HG03039 (cell line): Measurements from ENCODE around the gene OR2J2.
"Not testable (repeated sequence)": the region's sequence is repeated elsewhere in the genome, so short reads cannot be mapped to it uniquely, and the experiment has no call there.

Experiments used
- ATAC-seq: cut with Tn5 transposase; IDR thresholded peaks from one replicate; pipeline ENCODE4 v1.9.1; 2021; ENCODE audit warnings: mild to moderate bottlenecking, moderate library complexity; ENCODE audit not compliant: unreplicated experiment

Gene OR2J2

DNA sequence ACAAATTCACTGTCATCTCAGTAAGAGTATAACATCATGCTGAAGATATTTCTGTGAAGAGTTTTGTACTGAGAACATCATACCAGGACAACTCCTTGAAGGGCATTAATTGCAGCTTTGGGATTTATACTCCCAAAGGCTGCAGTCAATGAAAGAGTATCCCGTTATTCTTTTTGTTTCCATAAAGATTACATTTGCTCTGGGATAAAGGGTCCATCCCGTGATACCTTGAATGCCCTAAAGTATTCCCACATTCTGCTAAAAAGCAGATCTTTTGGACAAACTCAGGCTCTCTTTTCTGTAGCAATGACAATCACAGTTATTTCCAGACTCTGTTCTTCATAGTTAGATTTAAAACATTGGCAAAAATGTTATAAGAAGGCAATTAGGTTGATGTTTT is at the start of gene OR2J2:
Gene OR2J2, plus strand, starts transcription at position 301 of the 400 bp plus-strand sequence. CDS start 2,729 bp downstream, outside the sequence.
- ATAC-seq, result not testable (repeated sequence)

DNA sequence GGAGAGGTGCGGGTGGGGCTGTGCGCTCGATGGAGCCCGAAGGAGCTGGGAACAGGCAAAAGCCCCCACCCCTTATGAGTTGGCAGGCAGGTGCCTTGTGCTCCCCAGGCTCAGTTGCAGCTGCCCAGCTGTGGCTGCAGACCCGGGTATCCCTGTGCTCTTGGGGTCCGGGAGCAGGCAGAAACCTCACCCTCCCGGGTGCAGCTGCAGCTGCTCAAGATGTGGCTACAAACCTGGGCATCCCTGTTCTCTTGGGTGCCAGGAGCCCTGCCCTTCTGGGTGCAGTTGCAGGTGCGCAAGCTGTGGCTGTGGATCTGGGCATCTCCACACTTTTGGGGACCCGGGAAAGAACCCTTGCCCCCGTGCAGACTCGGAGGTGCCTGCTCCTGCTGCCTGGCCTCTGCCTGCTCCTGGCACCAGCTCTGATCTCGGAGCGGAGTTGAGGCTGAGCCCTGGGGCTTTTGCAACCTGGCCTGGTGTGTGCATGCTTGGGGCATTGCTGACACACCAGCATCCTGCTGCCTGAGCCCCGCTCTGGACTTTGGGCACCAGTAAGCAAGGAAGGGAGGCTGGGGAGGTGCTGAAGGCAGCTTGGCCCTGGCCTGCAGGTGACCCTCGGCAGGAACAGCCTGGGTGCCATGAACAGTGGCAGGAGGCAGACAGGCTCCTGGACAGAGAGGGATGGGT is 41.2 kb upstream of the OR2J2 start:
- no peak for ATAC-seq

DNA sequence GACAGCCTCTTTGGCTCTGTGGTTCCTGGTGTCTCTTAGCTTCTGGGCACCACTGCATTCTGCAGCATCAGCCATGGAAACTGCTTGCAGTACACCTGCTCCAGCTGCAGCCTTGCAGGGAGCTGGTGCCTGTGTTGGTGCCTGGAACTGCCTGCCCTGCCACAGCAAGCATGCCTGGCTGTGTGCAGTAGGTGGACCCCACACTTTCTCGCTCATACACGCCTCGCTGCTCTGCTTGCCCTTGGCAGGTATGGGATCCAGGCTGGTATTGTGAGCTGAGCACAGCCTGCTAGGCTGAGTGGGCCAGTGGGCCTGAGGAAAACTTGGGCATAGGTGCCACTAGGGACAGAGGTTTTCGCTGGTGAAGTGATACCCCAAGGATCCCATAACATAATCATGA is 40.1 kb upstream of the OR2J2 start:
- ATAC-seq, result no peak

DNA sequence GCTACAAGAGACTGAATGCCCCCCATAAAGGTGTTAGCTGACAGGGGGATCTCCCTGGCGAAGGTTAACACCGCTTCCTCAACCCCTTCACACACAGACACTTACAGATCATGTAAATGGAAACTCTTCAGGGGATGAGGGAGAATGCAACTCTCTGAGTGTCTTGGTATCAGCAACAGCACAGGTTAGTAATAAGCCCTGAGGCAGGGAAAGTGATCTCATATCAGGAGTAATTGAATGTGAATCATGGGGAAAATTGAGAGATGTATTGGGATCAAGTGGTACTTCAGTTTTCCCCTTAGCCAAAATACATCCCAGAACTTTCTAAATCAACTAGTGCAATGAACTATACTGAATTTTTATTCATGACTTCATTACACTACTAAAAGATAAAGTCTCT is 39.0 kb upstream of the OR2J2 start:
- no peak for ATAC-seq

DNA sequence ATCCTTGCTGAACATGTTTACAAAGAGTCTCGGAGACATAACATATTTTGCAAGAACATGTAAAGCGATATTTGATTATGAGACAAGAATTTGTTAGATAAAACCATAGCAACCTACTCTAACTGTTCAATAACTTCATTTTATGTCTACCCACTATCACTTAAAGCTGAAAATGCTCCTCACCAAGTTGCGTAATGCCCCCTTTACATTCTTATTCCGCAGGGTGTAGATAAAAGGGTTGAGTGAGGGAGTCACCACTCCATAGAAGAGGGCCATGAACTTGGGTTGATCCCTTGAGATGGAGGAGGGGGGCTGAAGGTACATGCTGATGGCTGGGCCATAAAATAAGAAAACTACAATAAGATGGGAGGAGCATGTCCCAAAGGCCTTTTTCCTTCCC is 33.0 kb upstream of the OR2J2 start:
- no peak for ATAC-seq

DNA sequence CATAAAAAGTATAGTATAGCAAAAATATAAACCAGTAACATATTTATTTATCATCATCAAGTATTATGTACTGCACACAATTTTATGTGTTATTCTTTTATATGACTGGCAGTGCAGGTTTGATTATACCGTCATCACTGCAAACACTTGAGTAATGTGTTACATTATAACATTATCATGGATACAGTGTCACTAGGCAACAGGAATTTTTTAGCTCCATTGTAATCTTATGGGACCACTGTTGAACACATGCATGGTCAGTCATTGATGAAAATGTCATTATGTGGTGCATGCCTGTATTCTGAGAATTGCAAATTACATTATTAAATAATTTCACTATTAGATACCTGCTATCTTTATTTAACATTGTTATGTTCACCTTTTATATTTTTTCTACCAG is 29.1 kb upstream of the OR2J2 start:
- no peak for ATAC-seq

DNA sequence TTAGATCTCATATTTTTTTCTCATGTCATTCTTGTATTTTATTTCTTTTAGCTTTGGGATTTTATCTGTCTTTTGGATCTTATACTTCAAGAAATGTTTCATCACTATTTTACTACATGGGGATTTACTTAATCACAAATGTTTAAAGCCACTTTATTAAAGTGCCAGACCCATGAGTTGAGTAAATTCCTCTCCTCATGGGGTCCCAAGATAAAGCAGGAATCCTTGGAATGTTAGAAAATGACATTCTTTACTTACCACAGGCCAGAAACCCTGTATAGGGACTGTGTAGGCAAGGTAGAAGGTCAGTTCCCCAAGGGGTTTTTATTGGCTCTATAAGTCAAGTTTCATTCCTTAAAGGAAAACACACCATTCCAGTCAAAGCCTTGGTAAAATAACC is 28.4 kb upstream of the OR2J2 start:
- ATAC-seq, result no peak

DNA sequence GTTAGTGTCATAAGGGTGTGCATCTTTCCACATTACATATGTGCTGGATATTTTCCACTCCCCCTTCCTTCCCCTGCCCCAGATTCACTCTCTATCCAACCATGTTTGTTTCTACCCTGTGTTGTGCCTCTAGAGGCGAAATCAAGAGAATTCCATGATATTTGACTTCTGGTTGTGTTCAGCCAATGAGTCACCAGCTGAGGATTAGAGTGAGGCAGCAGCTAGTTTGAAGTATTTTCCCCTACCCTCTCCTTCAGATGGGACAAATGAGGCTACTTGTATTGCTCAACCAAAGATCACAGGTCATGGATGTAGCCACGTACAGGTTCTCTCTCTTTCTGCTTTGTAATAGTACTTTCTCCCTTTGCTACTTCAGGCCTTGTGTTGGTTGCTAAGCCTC is 24.5 kb upstream of the OR2J2 start:
- ATAC-seq, result no peak

DNA sequence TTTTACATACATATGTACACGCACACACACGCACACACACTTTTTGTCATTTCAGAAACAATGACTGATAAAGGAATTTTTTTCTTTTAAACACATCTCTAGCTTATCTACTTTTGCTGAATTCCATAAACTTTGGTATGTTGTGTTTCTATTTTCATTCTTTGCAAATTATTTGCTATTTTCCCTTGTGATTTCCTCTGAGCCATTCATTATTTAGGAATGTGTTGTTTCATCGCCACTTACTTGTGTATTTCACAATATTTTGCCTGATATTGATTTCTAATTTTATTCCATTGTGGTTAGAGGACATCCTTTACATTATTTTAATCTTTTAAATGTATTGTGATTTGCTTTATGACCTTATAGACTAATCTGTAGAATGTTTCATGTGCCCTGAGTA is 23.6 kb upstream of the OR2J2 start:
- no peak for ATAC-seq

DNA sequence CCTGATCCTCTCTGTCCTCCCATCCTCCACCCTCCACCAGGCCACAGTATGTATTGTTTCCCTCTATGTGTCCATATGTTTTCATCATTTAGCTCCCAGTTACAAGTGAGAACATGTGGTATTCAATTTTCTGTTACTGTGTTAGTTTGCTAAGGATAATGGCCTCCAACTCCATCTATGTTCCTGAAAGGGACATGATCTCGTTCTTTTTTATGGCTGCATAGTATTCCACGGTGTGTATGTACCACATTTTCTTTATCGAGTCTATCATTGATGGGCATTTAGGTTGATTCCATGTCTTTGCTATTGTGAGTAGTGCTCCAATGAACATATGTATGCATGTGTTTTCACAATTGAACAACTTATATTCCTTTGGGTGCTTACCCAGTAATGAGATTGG is 21.3 kb upstream of the OR2J2 start:
- ATAC-seq, result not testable (repeated sequence)

DNA sequence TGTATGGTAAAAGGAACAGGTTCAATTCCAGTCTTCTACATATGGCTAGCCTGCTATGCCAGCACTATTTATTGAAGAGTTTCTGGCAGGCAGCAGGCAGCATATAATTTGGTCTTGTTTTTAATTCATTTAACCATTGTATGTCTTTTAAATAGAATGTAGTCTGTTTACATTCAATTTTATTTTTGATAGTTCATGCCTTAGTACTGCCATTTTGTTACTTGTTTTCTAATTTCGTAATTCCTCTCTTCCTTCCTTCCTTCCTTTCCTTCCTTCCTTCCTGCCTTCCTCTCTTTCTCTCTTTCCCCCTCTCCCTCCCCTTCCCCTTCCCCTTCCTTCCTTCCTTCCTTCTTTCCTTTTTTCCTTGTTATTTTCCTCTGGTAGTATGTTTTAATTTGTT is 17.6 kb upstream of the OR2J2 start:
- no peak for ATAC-seq

DNA sequence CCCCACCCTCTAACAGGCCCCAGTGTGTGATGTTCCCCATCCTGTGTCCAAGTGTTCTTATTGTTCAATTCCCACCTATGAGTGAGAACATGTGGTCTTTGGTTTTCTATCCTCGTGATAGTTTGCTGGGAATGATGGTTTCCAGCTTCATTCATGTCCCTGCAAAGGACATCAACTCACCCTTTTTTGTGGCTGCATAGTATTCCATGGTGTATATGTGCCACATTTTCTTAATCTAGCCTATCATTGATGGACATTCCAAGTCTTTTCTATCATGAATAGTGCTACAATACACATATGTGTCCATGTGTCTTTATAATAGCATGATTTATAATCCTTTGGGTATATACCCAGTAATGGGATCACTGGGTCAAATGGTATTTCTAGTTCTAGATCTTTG is 15.5 kb upstream of the OR2J2 start:
- ATAC-seq, result not testable (repeated sequence)

DNA sequence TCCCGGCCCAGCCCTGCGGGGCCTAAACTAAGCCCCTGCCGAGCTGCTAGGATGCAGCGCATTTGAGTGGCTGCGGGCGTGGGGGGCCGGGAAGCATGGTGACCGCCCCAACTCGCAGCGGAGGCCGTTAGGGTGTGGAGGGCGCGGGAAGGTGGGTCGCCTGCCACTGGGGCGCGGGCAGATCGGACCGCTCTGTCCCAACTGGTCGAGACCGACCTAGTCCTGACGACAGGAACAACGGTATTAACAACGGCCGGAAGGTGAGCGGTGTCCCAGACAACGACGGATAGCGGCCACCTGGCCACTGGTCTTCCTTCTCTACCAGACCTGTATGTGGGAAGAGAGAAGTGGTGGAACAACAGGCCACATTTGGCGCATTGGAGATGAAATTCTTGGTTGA is 10.8 kb upstream of the OR2J2 start:
- not testable (repeated sequence) for ATAC-seq

DNA sequence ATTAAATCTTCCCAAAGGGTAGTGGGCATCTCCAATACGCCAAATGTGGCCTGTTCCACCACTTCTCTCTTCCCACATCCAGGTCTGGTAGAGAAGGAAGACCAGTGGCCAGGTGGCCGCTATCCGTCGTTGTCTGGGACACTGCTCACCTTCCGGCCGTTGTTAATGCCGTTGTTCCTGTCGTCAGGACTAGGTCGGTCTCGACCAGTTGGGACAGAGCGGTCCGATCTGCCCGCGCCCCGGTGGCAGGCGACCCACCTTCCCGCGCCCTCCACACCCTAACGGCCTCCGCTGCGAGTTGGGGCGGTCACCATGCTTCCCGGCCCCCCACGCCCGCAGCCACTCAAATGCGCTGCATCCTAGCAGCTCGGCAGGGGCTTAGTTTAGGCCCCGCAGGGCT is 5.1 kb upstream of the OR2J2 start:
- ATAC-seq, result not testable (repeated sequence)

DNA sequence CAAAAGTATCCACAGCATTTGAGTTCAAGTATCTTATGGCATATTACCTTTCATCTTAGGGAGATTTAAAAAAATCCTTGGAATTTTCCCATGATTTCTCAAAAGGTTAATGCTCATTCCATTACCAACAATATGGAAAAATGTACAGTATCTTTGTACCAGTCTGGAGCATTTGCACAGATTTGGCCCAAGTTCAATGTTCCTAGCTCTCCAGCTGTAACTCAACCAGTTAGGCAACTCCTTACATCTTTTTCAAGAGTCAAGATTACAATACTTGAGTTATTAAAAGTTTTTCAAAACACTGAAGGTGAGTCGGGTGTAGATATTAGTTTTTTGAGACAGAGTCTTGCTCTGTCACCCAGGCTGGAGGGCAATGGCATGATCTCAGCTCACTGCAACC is 1.0 kb downstream of the OR2J2 start:
- no peak for ATAC-seq

DNA sequence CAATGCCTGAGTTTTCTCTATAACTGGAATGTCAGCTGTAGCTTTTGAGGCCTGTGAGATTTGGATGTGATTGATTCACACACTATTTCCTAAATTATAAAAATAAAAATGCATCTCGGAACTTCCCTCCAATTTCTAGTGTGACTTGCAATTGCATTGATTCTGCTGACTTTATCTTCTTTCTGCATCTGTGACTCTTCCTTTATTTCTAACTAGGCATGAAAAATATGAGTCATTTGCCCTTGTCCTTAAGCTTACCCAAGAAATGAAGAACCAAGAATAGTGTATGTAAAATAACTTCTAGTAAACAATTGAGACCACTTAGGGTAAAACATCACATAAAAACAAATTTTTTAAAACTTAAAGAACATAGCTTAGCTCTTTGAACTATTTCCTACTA is 12.9 kb downstream of the OR2J2 start:
- ATAC-seq, result no peak

DNA sequence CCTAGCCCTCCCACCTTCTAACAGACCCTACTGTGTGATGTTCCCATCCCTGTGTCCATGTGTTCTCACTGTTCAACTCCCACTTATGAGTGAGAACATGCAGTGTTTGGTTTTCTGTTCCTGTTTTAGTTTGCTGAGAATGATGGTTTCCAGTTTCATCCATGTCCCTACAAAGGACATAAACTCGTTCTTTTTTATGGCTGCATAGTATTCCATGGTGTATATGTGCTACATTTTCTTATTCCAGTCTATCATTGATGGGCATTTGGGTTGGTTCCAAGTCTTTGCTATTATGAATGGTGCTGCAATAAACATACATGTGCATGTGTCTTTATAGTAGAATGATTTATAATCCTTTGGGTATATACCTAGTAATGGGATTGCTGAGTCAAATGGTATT is 18.0 kb downstream of the OR2J2 start:
- not testable (repeated sequence) for ATAC-seq

DNA sequence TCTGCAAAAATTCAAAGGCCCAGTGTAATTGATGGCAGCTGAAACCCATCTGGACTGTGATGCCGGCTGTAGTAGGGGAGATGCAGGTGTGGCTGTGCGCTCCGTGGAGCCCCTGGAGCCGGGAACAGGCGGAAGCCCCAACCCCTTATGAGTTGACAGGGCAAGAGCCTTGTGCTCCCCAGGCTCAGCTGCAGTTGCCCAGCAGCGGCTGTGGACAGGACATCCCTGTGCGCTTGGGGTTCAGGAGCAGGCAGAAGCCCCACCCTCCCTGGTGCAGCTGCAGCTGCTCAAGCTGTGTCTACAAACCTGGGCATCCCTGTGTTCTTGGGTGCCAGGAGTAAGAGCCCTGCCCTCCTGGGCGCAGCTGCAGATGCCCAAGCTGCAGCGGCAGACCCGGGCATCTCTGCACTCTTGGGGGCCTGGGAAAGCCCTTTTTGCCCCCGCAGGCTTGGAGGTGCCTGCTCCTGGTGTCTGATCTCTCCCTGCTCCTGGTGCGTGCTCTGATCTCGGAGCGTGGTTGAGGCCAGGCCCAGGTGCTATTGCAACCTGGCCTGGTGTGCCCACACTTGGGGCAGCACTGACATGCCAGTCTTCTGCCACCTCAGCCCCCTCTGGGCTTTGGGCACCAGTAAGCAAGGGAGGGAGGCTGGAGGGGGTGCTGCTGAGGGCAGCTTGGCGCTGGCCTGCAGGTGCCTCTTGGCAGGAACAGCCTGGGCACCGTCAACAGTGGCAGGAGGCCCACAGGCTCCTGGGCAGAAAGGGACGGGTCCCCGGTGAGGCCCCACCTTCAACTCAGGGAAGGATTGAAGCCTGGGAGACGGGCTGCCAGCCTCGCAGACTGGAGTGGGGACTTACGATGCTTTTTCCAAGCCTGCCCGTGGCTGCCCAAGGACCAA is 30.3 kb downstream of the OR2J2 start:
- no peak for ATAC-seq

DNA sequence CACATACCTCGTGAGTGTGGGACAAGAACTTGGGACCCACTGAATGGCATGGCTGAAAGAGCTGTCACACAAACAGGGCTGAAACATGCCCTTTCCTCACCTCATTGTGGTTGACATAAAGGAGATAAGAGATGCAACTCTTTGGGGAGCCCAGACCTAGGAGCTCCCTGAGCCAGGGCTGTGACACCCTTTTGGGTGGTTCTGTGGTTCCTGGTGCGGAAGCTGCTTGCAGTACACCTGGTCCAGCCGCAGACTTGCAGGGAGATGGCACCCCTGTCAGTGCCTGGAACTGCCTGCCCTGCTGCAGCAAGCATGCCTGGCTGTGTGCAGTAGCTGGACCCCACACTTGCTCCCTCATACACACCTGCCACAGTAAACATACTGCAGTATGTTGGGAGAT is 31.3 kb downstream of the OR2J2 start:
- ATAC-seq, result no peak

DNA sequence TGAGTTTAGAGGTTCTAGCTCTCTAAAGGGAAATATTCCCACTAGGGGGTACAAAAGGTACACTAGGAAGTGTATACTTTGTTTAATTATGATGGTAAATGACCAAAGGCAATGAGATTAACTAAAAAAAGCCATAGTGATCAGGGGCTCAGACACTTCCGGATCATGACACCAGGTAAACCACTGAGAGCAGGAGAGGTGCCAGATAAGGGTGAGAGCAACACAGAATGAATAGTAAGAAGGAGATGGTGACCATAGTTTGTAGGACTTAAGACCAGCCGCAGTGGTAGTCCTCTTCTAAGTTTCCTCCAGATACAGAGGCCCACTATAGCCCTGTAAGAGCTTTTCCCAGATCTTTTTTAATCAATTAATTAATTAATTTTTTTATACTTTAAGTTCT is 40.8 kb downstream of the OR2J2 start:
- no peak for ATAC-seq

DNA sequence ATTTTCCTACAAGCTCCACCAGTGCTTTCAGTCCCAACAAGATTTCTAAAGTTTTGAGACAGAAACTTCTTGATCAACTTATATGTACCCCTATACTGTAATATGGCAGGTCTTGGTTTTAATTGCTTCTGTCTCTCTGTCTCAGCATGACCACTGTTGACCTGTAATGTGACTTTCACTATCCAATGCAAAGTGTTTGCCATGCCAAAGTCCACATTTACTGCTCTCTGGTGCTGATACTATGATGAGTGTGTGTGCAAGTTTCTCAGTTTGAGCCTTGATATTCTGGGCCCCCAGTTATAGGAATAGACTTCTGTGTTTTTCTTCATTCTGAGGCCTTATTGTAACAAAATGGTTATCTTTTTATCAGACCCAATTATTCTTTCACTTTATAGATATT is 45.8 kb downstream of the OR2J2 start:
- ATAC-seq, result no peak

DNA sequence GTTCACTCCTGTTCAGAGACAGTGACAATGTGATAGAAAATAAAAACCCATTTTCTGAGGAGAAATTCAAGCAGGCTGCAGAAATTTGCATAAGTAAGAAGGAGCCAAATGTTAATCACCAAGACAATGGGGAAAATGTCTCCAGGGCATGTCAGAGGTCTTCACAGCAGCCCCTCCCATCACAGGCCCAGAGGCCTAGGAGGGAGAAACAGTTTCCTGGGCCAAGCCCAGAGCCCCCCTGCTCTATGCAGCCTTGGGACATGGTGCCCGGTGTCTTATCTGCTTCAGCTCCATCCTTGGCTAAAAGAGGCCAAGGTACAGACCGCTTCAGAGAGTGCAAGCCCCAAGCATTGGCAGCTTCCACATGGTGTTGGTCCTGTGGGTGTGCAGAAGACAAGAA is 46.5 kb downstream of the OR2J2 start:
- ATAC-seq, result not testable (repeated sequence)
